HG03060 (cell line): ENCODE results near the gene ZDHHC1.

Source experiments
- ATAC-seq: cut with Tn5 transposase; IDR thresholded peaks from one replicate; pipeline ENCODE4 v1.9.1; 2021; ENCODE audit warnings: low read depth, moderate number of reproducible peaks; ENCODE audit not compliant: unreplicated experiment

ZDHHC1 gene

DNA sequence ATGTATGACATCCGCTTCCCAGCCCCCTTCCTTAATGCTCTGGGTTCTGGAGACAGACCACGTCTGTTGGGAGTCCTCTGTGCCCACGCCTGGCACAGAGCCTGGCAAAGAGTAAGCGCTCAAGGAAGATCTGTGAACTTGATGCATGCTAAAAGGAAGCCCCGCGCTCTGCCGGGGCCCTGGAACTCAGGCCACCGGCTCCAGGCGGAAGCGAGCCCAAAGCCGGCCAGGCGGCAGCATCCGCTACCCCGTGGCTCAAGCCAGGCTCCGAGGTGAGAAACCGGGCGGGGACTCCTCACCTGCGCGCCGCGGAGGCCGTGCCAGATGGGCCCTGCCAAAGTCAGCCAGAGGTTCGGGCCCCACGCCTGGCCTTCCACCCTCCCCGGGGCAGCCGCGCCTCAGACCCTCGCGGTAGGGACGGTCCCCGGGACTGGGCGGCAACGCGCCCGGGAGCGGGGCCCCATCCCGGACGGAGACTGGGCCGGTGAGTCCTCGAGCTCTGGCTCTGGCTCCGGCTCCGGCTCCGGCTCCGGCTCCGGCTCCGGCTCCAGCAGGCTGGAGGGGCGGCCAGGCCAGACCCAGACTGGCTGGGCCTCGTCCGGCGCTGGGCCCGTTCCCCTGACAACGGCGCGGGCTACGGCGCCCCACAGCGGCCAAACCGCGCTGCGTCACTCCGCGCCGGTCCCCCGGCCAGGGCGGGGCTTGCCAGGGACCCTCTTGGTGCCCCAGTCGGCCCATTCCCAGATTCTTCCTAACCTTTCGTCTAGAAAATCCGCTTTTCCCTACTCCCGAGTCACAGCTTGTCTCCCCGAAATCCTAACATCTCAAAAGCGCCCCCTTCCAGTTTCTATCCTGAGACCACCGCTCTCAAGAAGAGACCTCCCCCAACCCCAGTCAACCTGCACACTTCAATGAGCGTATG, at the start of gene ZDHHC1:
ZDHHC1 (minus strand) TSS at position 606 of the 922 bp plus-strand sequence. CDS start 8,702 bp downstream, outside the sequence.
- ATAC-seq = no peak

- ATAC-seq = no peak
Observed at GRCh38 chr16:67464565-67464964, 48.3 kb upstream of the ZDHHC1 start.

DNA sequence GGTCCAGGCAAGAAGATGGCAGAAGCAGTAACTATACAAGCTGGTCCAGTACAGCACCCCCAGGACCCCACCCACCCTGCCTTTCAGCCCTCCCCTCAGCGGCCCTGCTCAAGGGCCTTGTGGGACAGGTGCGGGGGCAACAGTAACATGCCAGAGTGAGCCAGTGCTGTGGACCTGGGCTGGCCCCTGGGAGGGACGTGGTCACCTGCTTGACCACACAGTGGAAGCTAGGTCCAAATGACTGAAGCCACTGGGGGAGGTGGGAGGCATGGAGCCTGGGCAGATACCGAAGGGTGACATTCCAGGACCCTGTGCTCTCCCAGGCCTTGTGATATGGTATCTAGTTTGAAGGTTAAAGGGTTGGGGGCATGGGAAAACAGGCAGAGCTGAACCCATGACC, 47.4 kb upstream of the ZDHHC1 start:
- ATAC-seq = no peak

DNA sequence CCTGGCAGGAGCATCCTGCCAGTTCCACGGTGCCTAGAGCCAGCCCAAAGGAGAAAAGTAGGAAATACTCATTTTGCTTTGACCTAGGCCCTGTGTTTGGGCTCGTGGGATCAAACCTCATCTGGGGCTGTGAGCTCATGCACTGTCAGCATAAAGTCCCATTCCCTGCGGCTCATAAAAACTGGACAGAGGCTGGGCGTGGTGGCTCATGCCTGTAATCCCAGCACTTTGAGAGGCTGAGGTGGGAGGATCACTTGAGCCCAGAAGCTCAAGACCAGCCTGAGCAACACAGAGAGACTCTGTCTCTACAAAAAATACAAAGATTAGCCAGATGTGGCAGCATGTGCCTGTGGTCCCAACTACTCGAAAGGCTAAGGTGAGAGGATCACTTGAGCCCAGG, 46.8 kb upstream of the ZDHHC1 start:
- no peak for ATAC-seq

DNA sequence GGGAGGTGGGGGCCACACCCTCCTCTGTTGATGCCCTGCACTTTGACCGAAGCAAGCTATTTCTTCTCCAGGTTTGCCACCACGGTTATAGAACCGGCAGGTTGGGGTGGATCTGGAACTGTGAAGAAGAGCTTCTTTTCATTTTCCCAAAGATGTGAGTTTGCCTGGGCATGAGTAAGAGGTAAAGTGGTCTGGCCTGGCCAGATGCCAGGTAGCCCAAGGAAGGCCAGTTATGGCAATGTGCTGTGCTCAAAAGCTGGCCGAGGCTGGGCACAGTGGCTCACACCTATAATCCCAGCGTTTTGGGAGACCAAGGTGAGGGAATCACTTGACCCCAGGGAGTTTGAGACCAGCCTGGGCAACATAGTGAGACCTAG, 46.0 kb upstream of the ZDHHC1 start:
- no peak for ATAC-seq

DNA sequence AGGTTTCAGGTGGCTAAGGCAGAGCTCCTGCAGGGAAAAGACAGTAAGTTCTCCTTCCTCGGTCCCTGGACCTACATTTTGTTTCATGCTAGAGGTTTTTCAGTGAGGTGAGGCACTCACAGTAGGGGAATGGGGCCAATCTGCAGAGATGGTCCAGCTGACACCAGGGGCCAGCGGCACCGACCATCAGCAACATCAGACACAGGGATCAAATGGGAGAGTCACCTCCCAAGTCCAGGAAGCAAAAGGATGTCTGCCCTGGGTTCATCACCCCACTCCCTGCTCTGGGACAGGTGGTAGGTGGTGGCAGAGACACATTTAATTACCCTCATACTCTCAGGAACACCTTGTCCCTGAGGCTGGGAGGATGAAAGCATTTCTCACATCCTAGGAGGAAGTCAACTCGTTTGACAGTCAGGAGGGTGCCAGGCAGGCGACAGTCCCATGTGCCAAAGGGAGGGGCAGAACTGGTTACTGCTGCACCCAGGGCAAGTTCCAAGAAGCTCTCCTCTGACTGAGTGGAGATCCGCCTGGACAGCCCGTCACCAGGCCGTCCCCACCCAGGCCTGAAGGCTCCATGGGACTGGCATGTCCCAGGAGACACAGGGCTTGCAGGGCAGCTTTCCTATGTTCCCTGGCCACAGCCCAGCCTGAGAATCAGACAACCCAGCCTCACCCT, 45.5 kb upstream of the ZDHHC1 start:
- ATAC-seq = no peak

- ATAC-seq = no peak
Observed at GRCh38 chr16:67460961-67461360, 44.7 kb upstream of the ZDHHC1 start.

- no peak for ATAC-seq
Observed at GRCh38 chr16:67460168-67460567, 43.9 kb upstream of the ZDHHC1 start.

DNA sequence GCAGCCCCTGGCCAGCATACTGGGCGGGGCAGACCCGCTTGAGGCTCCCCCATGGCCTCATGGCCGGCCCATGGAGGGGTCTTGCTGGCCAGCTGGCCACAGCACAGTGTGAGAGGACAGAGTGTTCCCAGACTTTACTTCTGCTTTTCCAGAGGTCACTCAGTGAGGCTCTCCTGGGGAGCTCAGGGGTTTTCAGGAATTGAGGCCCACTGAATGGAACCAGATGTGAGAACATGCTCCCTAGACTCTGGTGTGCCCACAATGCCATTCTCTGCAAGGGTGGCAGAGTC, 43.5 kb upstream of the ZDHHC1 start:
- ATAC-seq = no peak

DNA sequence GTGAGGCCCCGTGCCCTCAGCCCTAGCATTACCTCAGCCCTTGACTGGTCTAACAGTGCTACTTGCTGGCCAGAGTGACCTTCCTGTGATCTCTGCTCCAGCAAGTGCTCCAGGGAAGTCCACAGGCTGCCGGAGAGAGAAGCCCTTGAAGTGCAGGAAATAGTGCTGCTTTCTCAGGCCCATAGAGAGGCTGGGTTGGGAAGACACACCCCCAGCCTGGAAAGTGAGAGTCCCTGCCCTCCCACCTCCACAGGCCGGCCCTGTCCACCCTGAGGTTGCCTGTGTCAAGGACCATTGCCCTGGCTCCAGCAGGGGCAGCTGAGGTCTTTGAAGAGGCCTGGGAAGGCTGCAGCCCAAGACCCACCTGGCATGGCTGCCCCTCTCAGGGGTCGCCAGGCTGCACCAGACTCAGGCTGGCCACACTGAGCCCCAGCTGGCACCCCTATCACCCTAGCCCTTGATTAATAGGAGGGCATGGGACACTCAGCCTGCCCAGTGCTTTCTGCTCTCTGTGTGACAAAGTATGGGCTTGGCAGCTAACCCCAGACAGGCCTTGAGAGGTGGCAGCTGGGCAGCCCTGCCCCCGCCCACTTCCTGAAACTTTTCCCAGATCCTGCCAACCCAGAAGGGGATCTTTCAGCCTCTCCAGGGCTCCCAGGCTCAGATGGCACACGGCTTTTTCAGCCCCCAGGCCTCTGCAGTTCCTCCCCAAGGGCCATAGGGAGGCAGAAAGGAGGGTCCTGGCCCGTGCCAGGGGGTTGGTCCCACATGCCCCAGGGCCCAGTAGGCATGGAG, 43.0 kb upstream of the ZDHHC1 start:
- no peak for ATAC-seq

DNA sequence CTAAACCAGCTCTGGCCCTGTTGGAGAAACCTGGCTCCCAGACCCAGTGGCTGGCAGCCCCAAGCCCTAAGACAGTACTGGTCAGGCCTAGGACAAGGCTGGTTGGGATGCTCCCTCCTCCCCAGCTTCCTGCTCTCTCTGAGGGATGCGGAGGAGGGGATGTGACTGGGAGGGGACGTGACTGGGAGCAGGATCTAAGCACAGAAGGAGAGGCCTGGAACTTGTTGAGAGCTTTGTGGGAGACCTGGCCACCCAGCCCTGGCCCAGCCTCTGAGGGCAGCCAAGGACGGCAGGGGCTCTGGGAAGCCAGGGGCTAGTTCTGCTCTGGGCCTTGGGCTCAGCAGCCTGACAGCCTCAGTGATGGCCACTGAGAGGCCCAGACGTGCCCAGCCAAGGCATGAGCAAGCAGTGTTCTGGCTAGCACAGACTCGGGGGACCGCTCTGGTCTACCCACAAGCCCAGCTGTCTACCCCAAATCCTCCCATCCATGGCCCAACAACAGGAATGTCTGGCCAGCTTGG, 41.9 kb upstream of the ZDHHC1 start:
- no peak for ATAC-seq

GRCh38 chr16:67457611-67458010, 41.3 kb upstream of the ZDHHC1 start:
- ATAC-seq = no peak

- ATAC-seq = no peak
Observed at GRCh38 chr16:67456391-67457081, 40.3 kb upstream of the ZDHHC1 start.

GRCh38 chr16:67454852-67455251, 38.6 kb upstream of the ZDHHC1 start:
- no peak for ATAC-seq

DNA sequence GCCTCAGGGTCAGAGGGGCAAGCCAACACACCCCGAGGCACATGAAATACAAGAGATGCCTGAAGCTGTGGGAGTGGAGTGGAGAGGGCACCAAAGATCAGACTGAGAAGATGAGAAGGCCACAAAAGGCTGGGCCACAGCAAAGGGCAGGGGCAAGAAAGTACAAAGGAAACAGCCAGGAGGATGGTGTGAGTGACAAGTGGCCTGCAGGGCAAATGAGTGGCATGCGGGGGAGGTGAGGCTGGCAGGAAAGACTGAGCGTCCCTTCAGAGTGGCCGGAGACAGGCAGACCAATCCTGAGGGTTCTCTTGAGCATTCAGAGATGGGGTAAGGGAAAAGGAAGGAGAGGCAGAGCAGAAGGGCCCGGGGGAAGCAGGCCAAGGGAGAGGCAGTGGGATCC, 37.8 kb upstream of the ZDHHC1 start:
- ATAC-seq = no peak

- no peak for ATAC-seq
Observed at GRCh38 chr16:67451704-67452435, 35.6 kb upstream of the ZDHHC1 start.

DNA sequence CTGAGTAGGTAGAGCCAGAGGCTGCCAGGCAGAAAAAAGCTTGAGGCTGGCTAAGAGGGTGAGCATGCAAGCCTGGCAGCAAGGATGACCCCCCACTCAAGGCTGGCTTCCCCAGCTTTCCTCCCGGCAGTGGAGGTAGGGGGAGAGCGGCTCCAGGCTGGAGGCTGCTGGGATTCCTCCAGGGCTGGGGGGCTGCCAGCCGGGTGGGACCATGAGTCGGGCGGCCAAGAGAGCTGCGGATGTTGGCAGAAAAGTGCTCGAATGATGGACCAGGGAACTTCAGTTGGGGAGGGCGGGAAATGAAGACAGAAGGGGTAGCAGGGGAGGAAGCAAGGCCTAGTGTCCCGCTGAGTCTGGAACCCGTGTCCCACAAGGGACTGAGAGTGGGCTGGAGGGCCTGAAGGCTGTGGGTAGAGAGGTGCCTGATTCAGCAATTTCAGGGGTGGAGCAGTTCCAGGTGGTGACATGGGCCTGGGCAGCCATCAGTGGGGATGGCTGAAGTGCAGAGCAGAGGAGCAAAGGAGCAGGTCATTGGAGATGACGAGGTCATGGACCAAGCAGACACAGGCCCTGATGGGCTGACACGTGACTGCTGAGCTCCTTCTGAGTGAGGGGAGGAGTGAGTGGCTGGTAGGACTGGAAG, 34.9 kb upstream of the ZDHHC1 start:
- ATAC-seq = no peak

GRCh38 chr16:67449739-67450138, 33.5 kb upstream of the ZDHHC1 start:
- ATAC-seq = no peak

- ATAC-seq = no peak
Observed at GRCh38 chr16:67449336-67449735, 33.1 kb upstream of the ZDHHC1 start.
